BJ (cell line): ENCODE measurements around the gene LRRC31. TPM values are rescaled to one million over a fixed set of nuclear protein-coding genes. Genes with fewer than 3 reads are reported as not detected.

Source experiments
- CTCF ChIA-PET: fragments of 350-600 bp; formaldehyde crosslinking; extraction: SDS; loops from one replicate; lab custom pipeline; 2021; ENCODE audit warnings: antibody characterized with exemption, inconsistent platforms; lab: Yijun Ruan, JAX
- POLR2A ChIA-PET: fragments of 300-600 bp; sonication (Branson Sonifier 250); formaldehyde crosslinking; extraction: SDS; loops from one replicate; lab custom pipeline; 2021; ENCODE audit warnings: antibody characterized with exemption; lab: Charles Lee
- DNase-seq: peaks from one replicate; pipeline ENCODE4 v3.0.0-alpha.2; 2011; ENCODE audit warnings: low read depth
- H3K27me3 ChIP-seq: 2 replicates; pipeline ENCODE4 v1.6.0; 2011; ENCODE audit warnings: low read length; ENCODE audit not compliant: control insufficient read depth, insufficient read depth
- H3K36me3 ChIP-seq: 2 replicates; pipeline ENCODE4 v1.5.1; 2011; ENCODE audit warnings: low read length; ENCODE audit not compliant: control insufficient read depth, insufficient read depth
- H3K4me3 ChIP-seq: 2 replicates; pipeline ENCODE4 v1.5.1; 2011; ENCODE audit warnings: low read depth, mild to moderate bottlenecking, control low read depth, low read length
- CTCF ChIP-seq: IDR thresholded peaks from 2 replicates; pipeline ENCODE4 v1.5.1; 2011; ENCODE audit warnings: low read depth, mild to moderate bottlenecking, control low read depth, inconsistent platforms, low read length, moderate library complexity; ENCODE audit not compliant: insufficient read depth
- polyA plus RNA-seq: library from polyadenylated mRNA; depleted of rRNA; stranded (reverse); fragments of >200 nt; gene quantifications from 2 replicates; pipeline ENCODE4 v1.2.3, GENCODE V29; 2011

Gene LRRC31
- polyA plus RNA-seq, 1 experiment = not detected

DNA sequence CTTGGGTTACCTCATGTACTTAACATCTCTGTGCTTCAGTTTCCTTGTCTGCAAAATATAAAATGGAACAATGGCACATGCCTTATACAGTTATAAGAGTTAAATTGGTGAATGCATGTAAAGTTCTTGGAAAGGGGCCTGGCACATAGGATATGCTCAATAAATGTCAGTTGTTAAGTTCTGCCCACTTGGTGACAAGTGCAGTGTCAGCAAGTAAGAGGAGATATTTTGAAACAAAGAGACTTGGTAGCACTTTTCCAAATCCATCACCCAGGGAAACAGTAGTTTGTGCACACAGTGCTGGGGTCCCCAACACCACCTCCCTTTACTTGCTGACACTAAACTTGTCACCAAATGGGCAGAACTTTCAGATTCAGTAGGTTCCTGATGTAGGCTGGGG, 19.1 kb downstream of the LRRC31 start:
- CTCF ChIA-PET = interaction anchor here (1.7 kb wide), 1 partner anchor 12 kb away, joined by 5 read pairs; no protein-coding TSS in a partner anchor
- no peak for TF ChIP-seq CTCF

DNA sequence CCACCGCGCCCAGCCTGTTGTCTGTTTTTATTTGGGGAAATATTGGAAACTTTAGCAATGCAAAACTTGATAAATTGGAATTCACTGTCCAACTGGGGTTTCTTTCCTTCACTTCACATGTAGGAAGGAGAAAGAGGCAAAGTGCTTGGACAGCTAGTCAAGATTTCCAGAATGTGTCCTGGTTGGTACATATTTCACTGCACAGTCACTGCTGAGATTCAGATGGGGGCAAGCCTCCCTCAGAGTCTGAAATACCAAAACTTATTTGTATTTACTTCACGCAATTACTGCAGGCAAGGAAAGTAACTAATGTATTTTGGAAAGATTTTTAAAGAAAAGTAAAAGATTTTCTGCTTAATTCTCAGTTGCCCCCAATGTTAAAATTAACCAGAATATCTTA, 21.0 kb downstream of the LRRC31 start:
- ChIA-PET CTCF (interaction anchor here (1.7 kb wide), 1 partner anchor 13 kb away, joined by 5 read pairs; no protein-coding TSS in a partner anchor), POLR2A (no interaction called here)
- no peaks in the 10 kb centered on the region for H3K36me3 ChIP-seq
- no peak overlapping the region for H3K4me3 ChIP-seq
- TF ChIP-seq CTCF = no peak
- DNase-seq = no peak
- H3K27me3 ChIP-seq = no peaks in the 10 kb centered on the region; the same call in 1 of the 2 replicates

More for the DNA sequence above, 19.1 kb downstream of the LRRC31 start:
- POLR2A ChIA-PET = no interaction called here
- Histone ChIP-seq H3K4me3 (no peak overlapping the region), H3K27me3 (no peaks in the 10 kb centered on the region; the same call in 1 of the 2 replicates), H3K36me3 (no peaks in the 10 kb centered on the region)
- DNase-seq = no peak

DNA sequence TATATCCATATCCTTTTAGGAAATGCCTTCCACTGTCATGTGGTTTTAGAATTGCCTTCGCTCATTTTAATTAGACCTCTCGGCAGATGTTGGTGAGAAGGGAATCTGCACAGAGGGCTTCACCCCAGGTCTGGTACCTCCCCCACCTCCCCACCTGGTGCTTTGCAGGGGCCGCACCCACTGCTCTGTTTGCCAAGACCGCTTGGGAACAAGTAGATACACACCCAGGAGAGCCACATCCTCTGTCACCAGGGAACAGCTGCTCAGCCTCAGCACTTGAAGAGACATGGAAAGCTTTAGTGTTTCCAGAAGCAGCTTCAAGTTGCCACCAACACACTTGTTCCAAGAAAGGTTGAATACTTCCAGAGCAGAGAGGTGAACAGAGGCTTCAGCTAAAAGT, 21.8 kb downstream of the LRRC31 start:
- Histone ChIP-seq H3K27me3 (no peaks in the 10 kb centered on the region; the same call in 1 of the 2 replicates), H3K36me3 (no peaks in the 10 kb centered on the region), H3K4me3 (no peak overlapping the region)
- DNase-seq = no peak
- TF ChIP-seq CTCF = no peak
- ChIA-PET POLR2A (no interaction called here), CTCF (no interaction called here)

DNA sequence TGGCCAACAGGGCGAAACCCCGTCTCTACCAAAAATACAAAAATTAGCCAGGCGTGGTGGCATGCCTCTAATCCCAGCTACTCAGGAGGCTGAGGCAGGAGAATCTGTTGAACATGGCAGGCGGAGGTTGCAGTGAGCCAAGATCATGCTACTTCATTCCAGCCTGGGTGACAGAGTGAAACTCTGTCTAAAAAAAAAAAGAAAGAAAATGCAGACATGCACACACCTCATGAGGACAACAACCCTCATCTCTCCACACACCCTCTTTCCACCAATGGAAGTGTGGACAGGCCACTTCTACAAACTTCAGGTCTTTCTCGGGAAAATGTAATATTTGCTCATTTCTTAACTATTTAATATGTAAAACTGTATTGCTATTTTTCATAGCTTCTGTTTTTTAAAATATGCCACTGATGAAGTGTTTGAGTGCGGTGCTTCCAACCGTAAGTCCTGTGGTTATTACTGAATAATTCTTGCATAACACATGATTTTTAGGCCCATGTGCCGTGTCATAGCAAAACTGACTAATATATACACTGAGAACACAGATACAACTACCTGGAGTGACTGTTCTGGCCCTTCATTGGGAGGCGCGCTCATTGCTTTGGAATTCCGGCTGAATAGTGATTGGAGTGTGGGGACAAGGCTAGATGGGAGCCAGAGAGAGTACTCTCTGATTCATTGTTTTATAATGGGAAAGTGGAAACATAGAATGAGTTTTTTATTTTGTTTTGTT, 23.1 kb downstream of the LRRC31 start:
- H3K4me3 ChIP-seq = no peak overlapping the region
- TF ChIP-seq CTCF = no peak
- H3K27me3 ChIP-seq = no peaks in the 10 kb centered on the region; the same call in 1 of the 2 replicates
- CTCF ChIA-PET = no interaction called here
- DNase-seq = peak; percentile 14
- POLR2A ChIA-PET = no interaction called here
- no peaks in the 10 kb centered on the region for H3K36me3 ChIP-seq

DNA sequence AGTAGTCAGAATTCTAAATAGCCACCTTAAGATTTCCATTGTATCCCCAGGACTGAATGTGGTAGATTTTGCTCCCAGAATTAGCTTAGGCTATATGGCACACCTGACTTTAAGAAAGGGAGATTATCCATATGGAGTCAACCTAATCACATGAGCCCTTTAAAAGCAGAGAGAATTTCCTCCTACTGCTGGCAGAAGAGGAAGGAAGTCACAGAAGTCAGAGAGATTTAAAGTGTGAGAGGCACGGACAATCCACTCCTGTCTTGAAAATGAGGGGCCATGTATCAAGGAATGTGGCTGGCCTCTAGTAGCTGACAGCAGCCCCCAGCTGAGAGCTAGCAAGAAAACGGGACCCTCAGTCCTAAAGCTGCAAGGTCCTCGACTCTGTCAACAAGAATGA, 26.8 kb downstream of the LRRC31 start:
- TF ChIP-seq CTCF = no peak
- ChIA-PET POLR2A (interaction anchor here (0.6 kb wide), 1 partner anchor 694 kb away, joined by 4 read pairs; no protein-coding TSS in a partner anchor), CTCF (no interaction called here)
- H3K27me3 ChIP-seq = no peaks in the 10 kb centered on the region
- no peaks in the 10 kb centered on the region for H3K36me3 ChIP-seq
- H3K4me3 ChIP-seq = no peak overlapping the region
- no peak for DNase-seq
